ENCODE data around the gene EFCAB6.

GRCh38 chr22:43572710-43573109 is 239.4 kb downstream of the EFCAB6 start:
- TF ChIP-seq MAX (IDR thresholded peaks at IDR 0.05) (no peak), CTCF (IDR thresholded peaks at IDR 0.05) (no peak), PHF8 (IDR thresholded peaks at IDR 0.05; ENCODE audit: borderline replicate concordance, low read depth) (no peak), CHD2 (IDR thresholded peaks at IDR 0.05; ENCODE audit: low read length, partially characterized antibody) (no peak), MAFK (IDR thresholded peaks at IDR 0.05; ENCODE audit: partially characterized antibody) (no peak), TP53 (CRISPR knock-in tag; IDR thresholded peaks at IDR 0.05) (no peak), NR3C1 (IDR thresholded peaks at IDR 0.05) (no peak), HOXA7 (CRISPR knock-in tag; IDR thresholded peaks at IDR 0.05) (no peak), RAD21 (conservative IDR thresholded peaks at IDR 0.05 in 1 of 2, IDR thresholded peaks at IDR 0.05 in 1 of 2) (no peak)
